HG02759 (cell line): ENCODE measurements around the gene LLPH.
"Not testable (repeated sequence)": the region's sequence is repeated elsewhere in the genome, so short reads cannot be mapped to it uniquely, and the experiment has no call there.

ENCODE experiments used
- ATAC-seq: cut with Tn5 transposase; IDR thresholded peaks from one replicate; pipeline ENCODE4 v1.9.1; 2021; ENCODE audit warnings: mild to moderate bottlenecking, moderate library complexity; ENCODE audit not compliant: unreplicated experiment

The LLPH gene

GRCh38 chr12:66130267-66131066 is at the start of gene LLPH:
TSS of gene LLPH (minus strand) at chr12:66130750. CDS start at chr12:66129106, 1,644 bp downstream.
- ATAC-seq = peak; percentile 99

GRCh38 chr12:66176105-66176900 is 45.8 kb upstream of the LLPH start:
- ATAC-seq = no peak

DNA sequence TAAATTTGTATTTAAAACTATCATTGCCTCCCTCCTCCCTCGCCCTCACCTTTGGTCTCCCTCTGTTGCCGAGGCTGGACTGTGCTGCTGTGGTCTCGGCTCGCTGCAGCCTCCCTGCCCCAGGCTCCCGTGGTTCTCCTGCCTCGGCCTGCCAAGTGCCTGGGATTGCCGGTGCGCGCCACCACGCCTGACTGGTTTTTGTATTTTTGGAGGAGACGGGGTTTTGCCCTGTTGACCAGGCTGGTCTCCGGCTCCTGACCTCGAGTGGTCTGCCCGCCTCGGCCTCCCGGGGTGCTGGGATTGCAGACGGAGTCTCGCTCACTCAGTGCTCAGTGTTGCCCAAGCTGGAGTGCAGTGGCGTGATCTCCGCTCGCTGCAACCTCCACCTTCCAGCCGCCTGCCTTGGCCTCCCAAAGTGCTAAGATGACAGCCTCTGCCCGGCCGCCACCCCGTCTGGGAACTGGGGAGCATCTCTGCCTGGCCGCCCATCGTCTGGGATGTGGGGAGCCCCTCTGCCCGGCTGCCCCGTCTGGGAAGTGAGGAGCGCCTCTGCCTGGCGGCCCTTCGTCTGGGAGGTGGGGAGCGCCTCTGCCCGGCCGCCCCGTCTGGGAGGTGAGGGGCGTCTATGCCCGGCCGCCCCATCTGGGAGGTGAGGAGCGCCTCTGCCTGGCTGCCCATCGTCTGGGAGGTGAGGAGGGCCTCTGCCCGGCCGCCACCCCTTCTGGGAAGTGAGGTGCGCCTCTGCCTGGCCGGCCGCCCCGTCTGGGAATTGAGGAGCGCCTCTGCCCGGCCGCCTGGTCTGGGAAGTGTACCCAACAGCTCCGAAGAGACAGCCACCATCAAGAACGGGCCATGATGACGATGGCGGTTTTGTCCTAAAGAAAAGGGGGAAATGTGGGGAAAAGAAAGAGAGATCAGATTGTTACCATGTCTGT is 44.1 kb upstream of the LLPH start:
- ATAC-seq = not testable (repeated sequence)

GRCh38 chr12:66170606-66171005 is 40.1 kb upstream of the LLPH start:
- no peak for ATAC-seq

DNA sequence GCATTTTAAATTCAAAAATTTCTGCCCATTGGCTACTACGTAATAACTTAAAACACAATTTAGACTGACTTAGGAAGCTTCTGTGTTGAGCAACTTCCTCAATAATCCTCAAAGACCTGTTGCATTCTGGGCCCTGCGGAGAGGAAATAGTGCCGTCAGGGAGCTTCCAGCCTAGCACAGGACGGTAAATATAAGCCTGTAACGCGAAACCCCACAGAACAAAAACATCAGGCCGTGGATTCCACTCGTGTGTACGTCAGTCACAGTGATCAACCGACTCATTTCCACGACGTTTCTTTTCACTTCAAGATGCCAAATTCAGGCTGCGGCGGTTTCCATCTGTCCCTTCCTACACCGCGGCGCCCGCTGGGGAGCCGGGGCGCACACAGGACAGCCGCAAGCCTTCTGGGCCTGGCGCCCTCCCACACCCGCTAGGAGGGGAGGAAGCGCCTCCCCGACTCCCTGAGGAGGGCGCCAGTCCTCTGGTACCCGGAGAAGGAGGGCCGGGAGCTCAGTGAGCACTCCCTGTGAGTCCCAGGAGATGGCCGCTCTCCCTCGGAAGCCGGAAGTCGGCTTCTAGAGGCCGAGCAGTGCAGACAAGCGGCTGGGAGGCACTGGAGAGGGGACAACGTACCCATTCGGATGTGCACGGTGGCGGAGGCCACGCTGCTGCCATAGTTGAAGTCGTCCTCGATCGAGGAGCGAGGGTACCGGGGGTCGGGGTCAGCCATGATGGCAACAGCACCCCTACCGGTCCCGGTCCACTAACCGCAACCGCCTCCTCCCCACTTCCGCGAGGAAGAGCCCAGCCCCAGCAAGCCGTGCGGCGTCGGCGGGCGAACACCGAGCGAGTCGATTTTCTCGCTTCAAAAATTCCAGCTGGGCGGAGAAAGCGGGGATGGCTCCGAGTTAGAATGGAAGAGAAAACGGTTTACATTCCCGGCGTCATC is 38.9 kb upstream of the LLPH start, which contains the start of gene TMBIM4:
Gene TMBIM4, minus strand, starts transcription at position 776 of the 950 bp plus-strand sequence. Its CDS starts 45 bp downstream, at position 731.
- peak; percentile 90 for ATAC-seq

GRCh38 chr12:66168410-66168809 is 37.9 kb upstream of the LLPH start:
- ATAC-seq = no peak

DNA sequence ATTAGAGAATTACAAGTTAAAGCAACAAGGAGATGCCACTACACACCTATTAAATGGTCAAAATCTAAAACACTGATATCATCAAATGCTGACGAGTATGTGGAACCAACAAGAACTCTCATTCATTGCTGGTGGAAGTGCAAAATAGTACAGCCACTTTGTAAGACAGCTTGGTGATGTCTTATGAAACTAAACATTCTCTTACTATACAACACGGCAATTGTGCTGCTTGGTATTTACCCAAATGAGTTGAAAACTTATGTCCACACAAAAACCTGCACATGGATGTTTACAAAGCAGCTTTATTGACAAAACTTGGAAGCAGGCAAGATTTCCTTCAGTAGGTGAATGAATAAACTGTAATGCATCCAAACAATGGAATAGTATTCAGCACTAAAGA is 36.0 kb upstream of the LLPH start:
- ATAC-seq = no peak

- ATAC-seq = no peak
These were observed 34.6 kb upstream of the LLPH start for GRCh38 chr12:66165141-66165540.

DNA sequence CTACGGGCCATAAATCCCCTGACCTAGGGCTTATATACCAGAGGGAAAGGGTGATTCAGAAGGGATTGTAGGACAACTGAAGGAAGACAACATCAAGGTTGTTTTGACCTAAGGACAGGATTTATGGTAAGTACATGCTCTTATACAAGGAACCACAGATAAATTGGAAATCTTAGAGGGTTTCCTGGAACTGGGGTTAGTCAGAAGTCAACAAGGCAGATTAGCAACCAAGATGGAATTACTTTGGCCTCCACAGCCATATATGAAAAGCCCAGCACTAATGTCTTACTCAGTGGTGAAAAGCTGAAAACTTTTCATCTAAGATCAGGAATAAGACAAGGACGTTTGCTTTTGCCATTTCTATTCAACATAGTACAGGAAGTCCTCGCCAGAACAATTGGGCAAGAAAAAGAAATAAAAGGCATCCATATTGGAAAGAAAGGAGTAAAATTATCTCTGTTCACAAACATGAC is 33.8 kb upstream of the LLPH start:
- no peak for ATAC-seq

DNA sequence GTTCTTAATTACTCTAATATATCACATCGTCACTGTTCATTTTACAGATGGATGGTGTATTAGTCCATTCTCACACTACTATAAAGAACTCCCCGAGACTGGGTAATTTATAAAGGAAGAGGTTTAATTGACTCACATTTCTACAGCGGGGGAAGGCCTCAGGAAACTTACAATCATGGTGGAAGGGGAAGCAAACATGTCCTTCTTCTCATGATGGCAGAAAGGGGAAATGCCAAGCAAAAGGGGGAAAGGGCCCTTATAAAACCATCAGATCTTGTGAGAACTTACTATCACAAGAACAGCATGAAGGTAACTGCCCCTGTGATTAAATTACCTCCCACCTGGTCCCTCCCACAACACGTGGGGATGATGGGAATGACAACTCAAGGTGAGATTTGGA is 32.7 kb upstream of the LLPH start:
- ATAC-seq = no peak

DNA sequence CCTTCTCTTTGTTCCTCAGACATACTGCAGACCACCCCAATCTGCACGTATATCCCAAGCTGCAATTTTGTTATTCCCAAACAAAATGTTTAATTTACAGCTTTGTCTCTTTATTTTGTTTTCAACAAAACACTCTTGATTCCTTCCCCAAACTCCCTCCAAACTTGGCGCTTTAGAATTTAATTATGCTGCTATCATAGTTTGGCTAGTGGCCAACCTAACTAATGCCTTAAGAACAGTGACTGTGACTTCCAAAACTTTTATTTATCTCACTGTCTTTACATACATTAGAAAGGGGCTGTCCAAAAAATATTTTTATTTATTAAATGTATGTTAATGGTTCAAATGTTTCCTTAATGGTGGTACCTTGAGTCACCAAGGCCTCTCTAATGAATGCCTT is 32.2 kb upstream of the LLPH start:
- no peak for ATAC-seq

GRCh38 chr12:66160704-66161103 is 30.2 kb upstream of the LLPH start:
- no peak for ATAC-seq

- ATAC-seq = no peak
These were observed 28.6 kb upstream of the LLPH start for GRCh38 chr12:66159123-66159522.

GRCh38 chr12:66156654-66157053 is 26.1 kb upstream of the LLPH start:
- ATAC-seq = no peak

- ATAC-seq = no peak
These were observed 24.2 kb upstream of the LLPH start for GRCh38 chr12:66154776-66155175.

- ATAC-seq = no peak
These were observed 22.2 kb upstream of the LLPH start for GRCh38 chr12:66152732-66153131.

DNA sequence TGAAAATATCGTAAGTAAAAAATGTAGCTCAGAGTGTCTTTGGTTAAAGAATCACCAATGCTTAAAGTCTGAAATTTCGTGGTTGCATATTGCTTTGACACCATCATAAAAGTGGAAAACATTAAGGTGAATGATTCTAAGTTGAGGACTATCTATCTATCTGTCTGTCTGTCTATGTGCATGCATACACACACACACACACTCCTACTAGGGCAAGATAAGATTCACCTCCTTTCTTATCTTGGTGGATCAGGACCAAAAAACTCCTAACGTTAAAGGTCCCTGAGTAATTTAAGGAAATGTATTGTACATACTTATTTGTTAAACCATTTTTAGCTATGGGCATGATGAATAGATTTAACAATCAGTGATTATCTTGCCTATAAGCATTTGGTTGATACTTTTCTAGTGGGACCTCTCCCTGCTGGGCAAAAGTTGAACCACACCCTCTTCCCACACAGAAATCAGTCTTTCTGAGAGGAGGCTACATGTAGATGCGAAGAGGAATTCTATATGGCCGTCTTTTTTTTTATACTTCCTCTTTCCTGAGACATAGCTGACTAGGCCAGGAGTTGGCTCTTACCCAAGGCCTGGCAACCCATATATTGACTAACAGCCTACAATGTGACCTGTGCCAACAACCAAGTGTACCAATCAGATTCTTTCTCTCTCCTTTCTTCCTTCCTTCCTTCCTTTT is 19.3 kb upstream of the LLPH start:
- ATAC-seq = no peak

DNA sequence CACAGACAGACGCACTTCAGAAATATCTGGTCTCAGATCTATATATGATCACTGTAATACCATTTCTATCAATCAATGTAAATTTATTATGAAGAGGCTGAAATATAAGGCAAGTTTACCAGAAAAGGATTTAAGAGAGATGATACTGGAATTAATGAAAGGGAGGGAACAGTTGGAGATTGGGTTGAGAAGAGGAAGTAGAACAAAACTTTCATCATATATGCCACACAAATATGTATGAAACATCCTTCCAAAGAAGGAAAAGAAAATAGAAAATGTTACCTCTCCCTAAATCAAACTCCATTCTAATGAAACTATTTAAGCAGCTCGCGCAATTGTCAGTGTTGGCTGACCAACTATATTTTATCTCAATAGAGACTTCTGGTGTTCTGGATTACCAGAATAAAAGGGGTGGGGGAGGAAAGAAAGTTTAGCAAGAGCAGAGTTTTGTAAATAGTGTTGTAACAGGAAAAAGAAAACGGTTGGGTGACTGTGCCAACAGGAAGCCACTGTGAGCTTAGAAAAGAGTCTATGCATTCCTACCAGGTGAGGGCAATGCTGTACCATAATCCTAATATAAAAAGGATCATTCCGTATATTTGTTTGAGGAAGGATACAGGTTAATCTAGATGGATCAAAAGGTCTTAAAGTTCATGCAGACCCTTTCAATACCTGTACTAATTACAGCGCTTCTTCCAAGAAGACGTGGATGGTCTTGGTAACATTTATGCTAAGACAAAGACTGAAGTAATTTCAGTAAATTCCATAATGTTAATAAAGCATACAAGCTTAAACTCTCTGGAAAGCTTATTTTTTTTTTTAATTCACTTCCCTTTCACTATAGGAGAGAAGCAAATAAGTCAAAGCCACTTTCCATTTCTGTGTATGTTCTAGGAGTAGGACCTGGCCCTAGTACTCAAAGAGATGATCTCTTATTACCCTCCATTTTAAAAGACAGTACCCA is 14.5 kb upstream of the LLPH start:
- ATAC-seq = no peak
